ENCODE data around the gene SLC2A8. TPM values are rescaled to one million over a fixed set of nuclear protein-coding genes. Genes with fewer than 3 reads are reported as not detected.

SLC2A8 gene
- total and polyA plus RNA-seq, 2 donors (not counting 1 experiment from before 2014, with no cell fraction given): 8.3 to 14.2 TPM

DNA sequence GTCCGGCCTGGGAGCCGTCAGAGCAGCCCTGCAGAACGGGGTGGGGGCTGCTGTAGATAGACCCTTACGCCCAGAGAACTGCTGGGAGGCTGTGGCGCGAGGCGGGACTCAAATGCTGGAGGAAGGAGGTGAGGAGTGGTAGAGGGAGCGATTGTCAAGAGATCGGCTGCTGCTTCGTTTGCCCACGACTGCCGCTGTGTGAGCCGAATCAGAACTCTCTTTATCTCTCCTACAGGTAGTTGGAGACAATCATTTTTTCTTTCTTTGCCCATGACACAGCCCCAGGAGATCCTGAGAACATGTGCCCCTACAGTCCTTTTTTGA, 27.7 kb downstream of the SLC2A8 start:
- DNase-seq: no peak
- H3K9ac ChIP-seq (ENCODE audit: low read length): peak overlapping the region; percentile 87
- TF ChIP-seq, protein P1, sequence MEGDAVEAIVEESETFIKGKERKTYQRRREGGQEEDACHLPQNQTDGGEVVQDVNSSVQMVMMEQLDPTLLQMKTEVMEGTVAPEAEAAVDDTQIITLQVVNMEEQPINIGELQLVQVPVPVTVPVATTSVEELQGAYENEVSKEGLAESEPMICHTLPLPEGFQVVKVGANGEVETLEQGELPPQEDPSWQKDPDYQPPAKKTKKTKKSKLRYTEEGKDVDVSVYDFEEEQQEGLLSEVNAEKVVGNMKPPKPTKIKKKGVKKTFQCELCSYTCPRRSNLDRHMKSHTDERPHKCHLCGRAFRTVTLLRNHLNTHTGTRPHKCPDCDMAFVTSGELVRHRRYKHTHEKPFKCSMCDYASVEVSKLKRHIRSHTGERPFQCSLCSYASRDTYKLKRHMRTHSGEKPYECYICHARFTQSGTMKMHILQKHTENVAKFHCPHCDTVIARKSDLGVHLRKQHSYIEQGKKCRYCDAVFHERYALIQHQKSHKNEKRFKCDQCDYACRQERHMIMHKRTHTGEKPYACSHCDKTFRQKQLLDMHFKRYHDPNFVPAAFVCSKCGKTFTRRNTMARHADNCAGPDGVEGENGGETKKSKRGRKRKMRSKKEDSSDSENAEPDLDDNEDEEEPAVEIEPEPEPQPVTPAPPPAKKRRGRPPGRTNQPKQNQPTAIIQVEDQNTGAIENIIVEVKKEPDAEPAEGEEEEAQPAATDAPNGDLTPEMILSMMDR (IDR thresholded peaks at IDR 0.05): peak; percentile 1
- TF ChIP-seq EZH2 (IDR thresholded peaks at IDR 0.05; ENCODE audit: borderline replicate concordance, insufficient read depth, low read depth, low read length, poor library complexity, severe bottlenecking): no peak
- intact Hi-C loops (cut with micrococcal nuclease): loop anchor here (1.0 kb wide), 5 partner anchors 27 to 257 kb away; partner anchors contain the start of genes LRSAM1, RPL12 and SLC2A8
- CTCF ChIA-PET: interaction anchor here (1.0 to 1.8 kb wide), 4 partner anchors 20 to 28 kb away, joined by 3 to 5 read pairs (median 4); partner anchors contain the start of genes LRSAM1, RPL12 and SLC2A8
- Mint-ChIP-seq H3K4me1 (peaks cover 36% of the 10 kb centered on the region), H3K9me3 (ENCODE audit: insufficient read depth) (no peaks in the 10 kb centered on the region), H3K4me3 (peak overlapping the region; percentile 99), H3K27me3 (no peaks in the 10 kb centered on the region), H3K27ac (peak overlapping the region; percentile 95)
- no peaks in the 10 kb centered on the region for H3K9me3 ChIP-seq (ENCODE audit: control extremely low read depth in 1 of 3, control insufficient read depth in 2 of 3, insufficient read depth in 1 of 3, low read length in 2 of 3)
- POLR2A ChIA-PET: interaction anchor here (0.6 to 1.8 kb wide), 4 partner anchors 26 to 643 kb away, joined by 3 to 8 read pairs (median 4); partner anchors contain the start of genes LRSAM1, RPL12 and SLC2A8
- H3K27me3 ChIP-seq (replicated peaks in 1 of 4; ENCODE audit: control extremely low read depth in 1 of 4, control insufficient read depth in 3 of 4, insufficient read depth in 4 of 4, low read length in 3 of 4): no peaks in the 10 kb centered on the region
- peaks cover 0 to 8% of the 10 kb centered on the region in 2 experiments for H3K36me3 ChIP-seq (replicated peaks in 1 of 2; ENCODE audit: control extremely low read depth in 1 of 2, control insufficient read depth in 1 of 2, extremely low read depth in 1 of 2, insufficient read depth in 2 of 2, low read length in 1 of 2)
- H3K4me2 ChIP-seq (replicated peaks; ENCODE audit: low read depth, low read length, poor library complexity, severe bottlenecking): peak overlapping the region; percentile 87
- ATAC-seq (ENCODE audit: low read depth): no peak
- H3K79me2 ChIP-seq (ENCODE audit: control insufficient read depth, insufficient read depth, low read length): peaks cover 69% of the 10 kb centered on the region
- 0% methylated on average over 7 of the region's 13 CpGs for WGBS (ENCODE audit: insufficient coverage)
- peak overlapping the region; percentile 56 to 79 for H3K27ac ChIP-seq (ENCODE audit: low read length in 2 of 2)
- H3K4me1 ChIP-seq (ENCODE audit: control insufficient read depth in 2 of 2, insufficient read depth in 2 of 2, low read length in 2 of 2): peaks cover 19 to 24% of the 10 kb centered on the region in 2 donors
- peaks cover 9% of the 10 kb centered on the region for H4K20me1 ChIP-seq (ENCODE audit: control insufficient read depth, insufficient read depth, low read length, poor library complexity, severe bottlenecking)
- H2AFZ ChIP-seq (ENCODE audit: insufficient read depth, low read depth, low read length, poor library complexity, severe bottlenecking): peak overlapping the region; percentile 92
- peak overlapping the region; percentile 73 to 97 (median 86) for H3K4me3 ChIP-seq (ENCODE audit: control extremely low read depth in 1 of 5, extremely low read depth in 1 of 5, insufficient read depth in 1 of 5, low read depth in 2 of 5, low read length in 4 of 5)

- CTCF ChIA-PET: no interaction called here
- no peaks in the 10 kb centered on the region for H3K27me3 Mint-ChIP-seq
- peaks cover 81% of the 10 kb centered on the region for H3K79me2 ChIP-seq (ENCODE audit: control insufficient read depth, insufficient read depth, low read length)
- H3K4me2 ChIP-seq (replicated peaks; ENCODE audit: low read depth, low read length, poor library complexity, severe bottlenecking): no peak overlapping the region
- H2AFZ ChIP-seq (ENCODE audit: insufficient read depth, low read depth, low read length, poor library complexity, severe bottlenecking): no peak overlapping the region
- no peaks in the 10 kb centered on the region for H3K9me3 Mint-ChIP-seq (ENCODE audit: insufficient read depth)
- ATAC-seq (ENCODE audit: low read depth) (no peak), DNase-seq (no peak)
- intact Hi-C loops (cut with micrococcal nuclease): no loop called here
- peaks cover 19 to 24% of the 10 kb centered on the region in 2 donors for H3K4me1 ChIP-seq (ENCODE audit: control insufficient read depth in 2 of 2, insufficient read depth in 2 of 2, low read length in 2 of 2)
- H3K27ac Mint-ChIP-seq: no peak overlapping the region
- POLR2A ChIA-PET: no interaction called here
- H3K9ac ChIP-seq (ENCODE audit: low read length): no peak overlapping the region
- peaks cover 9% of the 10 kb centered on the region for H4K20me1 ChIP-seq (ENCODE audit: control insufficient read depth, insufficient read depth, low read length, poor library complexity, severe bottlenecking)
- 100% methylated on average over 1 of the region's 2 CpGs for WGBS (ENCODE audit: insufficient coverage)
- TF ChIP-seq, protein P1 (IDR thresholded peaks at IDR 0.05): no peak
- TF ChIP-seq EZH2 (IDR thresholded peaks at IDR 0.05; ENCODE audit: borderline replicate concordance, insufficient read depth, low read depth, low read length, poor library complexity, severe bottlenecking): no peak
- peaks cover 2 to 16% of the 10 kb centered on the region in 2 experiments for H3K36me3 ChIP-seq (replicated peaks in 1 of 2; ENCODE audit: control extremely low read depth in 1 of 2, control insufficient read depth in 1 of 2, extremely low read depth in 1 of 2, insufficient read depth in 2 of 2, low read length in 1 of 2)
- H3K4me3 ChIP-seq (ENCODE audit: control extremely low read depth in 1 of 5, extremely low read depth in 1 of 5, insufficient read depth in 1 of 5, low read depth in 2 of 5, low read length in 4 of 5): no peak overlapping the region
- H3K27me3 ChIP-seq (replicated peaks in 1 of 4; ENCODE audit: control extremely low read depth in 1 of 4, control insufficient read depth in 3 of 4, insufficient read depth in 4 of 4, low read length in 3 of 4): no peaks in the 10 kb centered on the region
- H3K4me3 Mint-ChIP-seq: peak overlapping the region; percentile 28
- no peak overlapping the region for H3K27ac ChIP-seq (ENCODE audit: low read length in 2 of 2)
- peaks cover 36% of the 10 kb centered on the region for H3K4me1 Mint-ChIP-seq
- H3K9me3 ChIP-seq (ENCODE audit: control extremely low read depth in 1 of 3, control insufficient read depth in 2 of 3, insufficient read depth in 1 of 3, low read length in 2 of 3): no peaks in the 10 kb centered on the region
These were observed 29.8 kb downstream of the SLC2A8 start for GRCh38 chr9:127426756-127427155.
